Fibroblast of villous mesenchyme (primary cell): ENCODE results near the gene TMEM106C. TPM values are rescaled to one million over a fixed set of nuclear protein-coding genes. Genes with fewer than 3 reads are reported as not detected.

Source experiments
- DNase-seq: peaks from one replicate; pipeline ENCODE4 v3.0.0-alpha.2; 2010; ENCODE audit warnings: low read depth
- H3K4me3 ChIP-seq: 2 replicates; pipeline ENCODE4 v1.5.1; 2011; ENCODE audit warnings: low read depth, mild to moderate bottlenecking, low read length
- total RNA-seq: library from RNA; depleted of rRNA; stranded (reverse); fragments of >200 nt; gene quantifications from 2 replicates; pipeline ENCODE4 v1.2.3, GENCODE V29; 2012
- TF ChIP-seq, protein P1 (sequence below): IDR thresholded peaks from 2 replicates; pipeline ENCODE4 v1.5.1; 2012; ENCODE audit warnings: low read depth, mild to moderate bottlenecking, low read length; ENCODE audit not compliant: insufficient read depth

TMEM106C gene
- total RNA-seq, 1 donor = 100 TPM

GRCh38 chr12:47973870-47974269 lies 10.5 kb downstream of the TMEM106C start:
- TF ChIP-seq, protein P1, sequence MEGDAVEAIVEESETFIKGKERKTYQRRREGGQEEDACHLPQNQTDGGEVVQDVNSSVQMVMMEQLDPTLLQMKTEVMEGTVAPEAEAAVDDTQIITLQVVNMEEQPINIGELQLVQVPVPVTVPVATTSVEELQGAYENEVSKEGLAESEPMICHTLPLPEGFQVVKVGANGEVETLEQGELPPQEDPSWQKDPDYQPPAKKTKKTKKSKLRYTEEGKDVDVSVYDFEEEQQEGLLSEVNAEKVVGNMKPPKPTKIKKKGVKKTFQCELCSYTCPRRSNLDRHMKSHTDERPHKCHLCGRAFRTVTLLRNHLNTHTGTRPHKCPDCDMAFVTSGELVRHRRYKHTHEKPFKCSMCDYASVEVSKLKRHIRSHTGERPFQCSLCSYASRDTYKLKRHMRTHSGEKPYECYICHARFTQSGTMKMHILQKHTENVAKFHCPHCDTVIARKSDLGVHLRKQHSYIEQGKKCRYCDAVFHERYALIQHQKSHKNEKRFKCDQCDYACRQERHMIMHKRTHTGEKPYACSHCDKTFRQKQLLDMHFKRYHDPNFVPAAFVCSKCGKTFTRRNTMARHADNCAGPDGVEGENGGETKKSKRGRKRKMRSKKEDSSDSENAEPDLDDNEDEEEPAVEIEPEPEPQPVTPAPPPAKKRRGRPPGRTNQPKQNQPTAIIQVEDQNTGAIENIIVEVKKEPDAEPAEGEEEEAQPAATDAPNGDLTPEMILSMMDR = no peak
- no peak overlapping the region for H3K4me3 ChIP-seq
- DNase-seq = no peak

GRCh38 chr12:47975036-47975620 lies 11.7 kb downstream of the TMEM106C start:
- no peak overlapping the region for H3K4me3 ChIP-seq
- TF ChIP-seq, protein P1 = no peak
- DNase-seq = no peak

GRCh38 chr12:47975816-47976215 lies 12.4 kb downstream of the TMEM106C start:
- TF ChIP-seq, protein P1 = no peak
- H3K4me3 ChIP-seq = no peak overlapping the region
- DNase-seq = no peak

GRCh38 chr12:47977046-47977771 lies 13.8 kb downstream of the TMEM106C start:
- DNase-seq = no peak
- TF ChIP-seq, protein P1 = no peak
- H3K4me3 ChIP-seq = no peak overlapping the region

DNA sequence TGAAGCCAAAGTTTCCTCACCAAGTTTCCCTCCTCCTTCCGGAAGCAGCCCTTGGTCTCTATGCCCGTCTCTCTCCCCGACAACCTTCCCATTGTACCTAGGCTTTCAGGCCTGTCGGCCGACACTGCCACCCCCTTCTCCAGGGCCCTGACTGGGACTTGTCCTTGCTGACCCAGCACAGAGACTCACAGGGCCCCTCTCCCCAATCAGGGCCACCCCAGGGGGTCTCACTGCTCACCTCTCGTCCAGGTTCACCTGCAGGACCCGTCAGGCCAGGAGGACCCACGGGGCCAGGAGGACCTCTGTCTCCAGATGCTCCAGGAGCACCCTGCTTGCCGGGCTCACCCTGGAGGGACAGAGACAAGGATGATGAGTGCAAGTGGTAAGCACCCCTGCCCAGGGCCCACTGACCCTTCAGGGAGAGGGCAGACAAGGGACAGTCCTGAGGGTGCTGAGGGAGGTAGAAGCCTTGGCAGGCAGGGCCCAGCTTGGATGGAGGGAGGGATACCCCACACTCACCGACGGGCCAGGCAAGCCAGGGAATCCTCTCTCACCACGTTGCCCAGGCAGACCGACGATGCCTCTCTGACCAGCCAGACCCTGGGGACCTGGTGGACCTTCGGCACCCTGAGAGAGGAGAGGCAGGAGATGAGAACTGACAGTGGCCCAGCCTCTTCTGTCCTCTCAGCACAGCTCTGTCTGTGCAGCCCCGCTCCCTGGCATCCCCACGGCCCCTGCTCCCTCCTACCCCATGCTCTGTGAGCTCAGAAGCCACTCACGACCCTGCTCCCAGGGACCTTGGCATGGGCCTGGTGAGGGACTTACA lies 14.6 kb downstream of the TMEM106C start:
- TF ChIP-seq, protein P1 = no peak
- DNase-seq = no peak
- no peak overlapping the region for H3K4me3 ChIP-seq

DNA sequence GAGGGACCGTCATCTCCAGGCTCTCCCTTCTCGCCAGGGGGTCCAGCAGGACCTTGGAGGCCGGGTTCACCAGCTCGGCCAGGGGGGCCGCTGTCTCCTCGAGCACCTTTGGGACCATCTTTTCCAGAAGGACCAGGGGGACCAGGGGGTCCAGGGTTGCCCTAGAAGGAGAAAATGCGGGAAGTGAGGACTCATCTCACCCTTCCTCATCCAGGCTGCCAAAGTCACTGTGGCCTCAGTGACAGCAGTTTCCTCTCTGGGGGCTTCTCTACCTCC lies 15.1 kb downstream of the TMEM106C start:
- TF ChIP-seq, protein P1 = no peak
- no peak overlapping the region for H3K4me3 ChIP-seq
- DNase-seq = no peak
